Ascending aorta (tissue), 2 donors: Measurements from ENCODE around the gene KRTAP12-4. TPM values are rescaled to one million over a fixed set of nuclear protein-coding genes. Genes with fewer than 3 reads are reported as not detected.

Source experiments
- DNase-seq, 2 donors: peaks; one replicate each; pipeline ENCODE4 v3.0.0-alpha.2; 2019; ENCODE audit warnings: low spot score in 2 of 2
- H3K27ac ChIP-seq, 2 donors: fragments of 200-600 bp; sonication (generic); one replicate each; pipeline ENCODE4 v1.5.1; 2016 to 2017; ENCODE audit warnings: mild to moderate bottlenecking in 1 of 2
- H3K27me3 ChIP-seq: fragments of 200-600 bp; sonication (generic); one replicate; pipeline ENCODE4 v1.5.1; 2017
- H3K36me3 ChIP-seq, 2 donors: fragments of 200-600 bp; sonication (generic); one replicate each; pipeline ENCODE4 v1.5.1; 2016
- H3K4me1 ChIP-seq, 2 donors: fragments of 200-600 bp; sonication (generic); one replicate each; pipeline ENCODE4 v1.5.1; 2016 to 2017; ENCODE audit warnings: mild to moderate bottlenecking in 1 of 2
- H3K4me3 ChIP-seq, 2 donors: fragments of 200-600 bp; sonication (generic); one replicate each; pipeline ENCODE4 v1.5.1; 2016 to 2017; ENCODE audit warnings: mild to moderate bottlenecking in 1 of 2
- H3K9me3 ChIP-seq, 2 donors: fragments of 200-600 bp; sonication (generic); one replicate each; pipeline ENCODE4 v1.5.1; 2016
- intact Hi-C: fragments of 100-400 bp; cut with DNase I; formaldehyde crosslinking; loops from one replicate; pipeline ENCODE4 v1.15.1; 2023
- total RNA-seq: library from RNA; depleted of rRNA; stranded (reverse); fragments of >200 nt; gene quantifications from one replicate; pipeline ENCODE4 v1.1.0, GENCODE V29; 2016
- TF ChIP-seq, protein P1 (sequence below), 3 experiments: fragments of 200-600 bp in 2 of 3; fragments of 450-650 bp in 1 of 3; sonication (generic) in 2 of 3; IDR thresholded peaks; one replicate each; pipeline ENCODE4 v1.5.1; 2016 to 2019; ENCODE audit warnings: antibody characterized with exemption in 3 of 3, mild to moderate bottlenecking in 1 of 3, moderate library complexity in 1 of 3

The KRTAP12-4 gene, protein sequence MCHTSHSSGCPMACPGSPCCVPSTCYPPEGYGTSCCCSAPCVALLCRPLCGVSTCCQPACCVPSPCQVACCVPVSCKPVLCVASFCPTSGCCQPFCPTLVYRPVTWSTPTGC
- not detected for total RNA-seq

DNA sequence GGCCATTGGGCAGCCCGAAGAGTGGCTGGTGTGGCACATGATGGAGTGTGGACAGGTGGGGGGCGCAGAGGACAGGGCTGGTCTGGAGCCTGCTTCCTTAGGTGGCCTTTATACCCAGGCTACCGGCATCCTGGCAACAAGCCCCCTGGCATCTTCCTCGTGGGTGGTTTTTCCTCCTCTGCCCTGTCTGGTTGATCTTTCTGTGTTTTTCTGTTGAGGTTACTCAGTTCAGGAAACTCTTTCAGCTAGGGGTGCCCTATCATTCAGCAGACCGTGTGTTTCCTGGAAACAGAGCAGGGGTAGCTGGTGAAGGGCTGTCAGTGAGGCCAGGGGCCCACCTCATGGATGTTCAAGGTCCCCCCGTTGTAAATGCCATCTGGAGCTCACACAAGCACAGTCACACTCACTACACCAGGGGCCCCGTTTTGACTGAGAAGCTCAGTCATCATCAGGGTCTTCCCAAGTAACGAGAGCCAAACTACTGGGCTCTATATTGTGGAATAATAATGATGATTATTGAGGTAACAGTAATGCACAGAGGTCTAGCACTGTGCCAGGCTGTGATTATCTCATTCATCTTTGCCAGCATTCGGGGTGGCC lies at the start of gene KRTAP12-4:
Gene KRTAP12-4 (minus strand): TSS at position 84 of the 600 bp plus-strand sequence. CDS start 45 bp downstream, at position 39.
- Histone ChIP-seq H3K27ac (no peak within 1 kb of the TSS), H3K4me3 (no peak within 1 kb of the TSS), H3K36me3 (no peaks in the 10 kb centered on the region), H3K4me1 (no peaks in the 10 kb centered on the region), H3K27me3 (no peaks in the 10 kb centered on the region), H3K9me3 (no peaks in the 10 kb centered on the region)
- intact Hi-C loops: no loop called here
- no peak for DNase-seq
- TF ChIP-seq, protein P1, sequence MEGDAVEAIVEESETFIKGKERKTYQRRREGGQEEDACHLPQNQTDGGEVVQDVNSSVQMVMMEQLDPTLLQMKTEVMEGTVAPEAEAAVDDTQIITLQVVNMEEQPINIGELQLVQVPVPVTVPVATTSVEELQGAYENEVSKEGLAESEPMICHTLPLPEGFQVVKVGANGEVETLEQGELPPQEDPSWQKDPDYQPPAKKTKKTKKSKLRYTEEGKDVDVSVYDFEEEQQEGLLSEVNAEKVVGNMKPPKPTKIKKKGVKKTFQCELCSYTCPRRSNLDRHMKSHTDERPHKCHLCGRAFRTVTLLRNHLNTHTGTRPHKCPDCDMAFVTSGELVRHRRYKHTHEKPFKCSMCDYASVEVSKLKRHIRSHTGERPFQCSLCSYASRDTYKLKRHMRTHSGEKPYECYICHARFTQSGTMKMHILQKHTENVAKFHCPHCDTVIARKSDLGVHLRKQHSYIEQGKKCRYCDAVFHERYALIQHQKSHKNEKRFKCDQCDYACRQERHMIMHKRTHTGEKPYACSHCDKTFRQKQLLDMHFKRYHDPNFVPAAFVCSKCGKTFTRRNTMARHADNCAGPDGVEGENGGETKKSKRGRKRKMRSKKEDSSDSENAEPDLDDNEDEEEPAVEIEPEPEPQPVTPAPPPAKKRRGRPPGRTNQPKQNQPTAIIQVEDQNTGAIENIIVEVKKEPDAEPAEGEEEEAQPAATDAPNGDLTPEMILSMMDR (IDR thresholded peaks at IDR 0.05): no peak

DNA sequence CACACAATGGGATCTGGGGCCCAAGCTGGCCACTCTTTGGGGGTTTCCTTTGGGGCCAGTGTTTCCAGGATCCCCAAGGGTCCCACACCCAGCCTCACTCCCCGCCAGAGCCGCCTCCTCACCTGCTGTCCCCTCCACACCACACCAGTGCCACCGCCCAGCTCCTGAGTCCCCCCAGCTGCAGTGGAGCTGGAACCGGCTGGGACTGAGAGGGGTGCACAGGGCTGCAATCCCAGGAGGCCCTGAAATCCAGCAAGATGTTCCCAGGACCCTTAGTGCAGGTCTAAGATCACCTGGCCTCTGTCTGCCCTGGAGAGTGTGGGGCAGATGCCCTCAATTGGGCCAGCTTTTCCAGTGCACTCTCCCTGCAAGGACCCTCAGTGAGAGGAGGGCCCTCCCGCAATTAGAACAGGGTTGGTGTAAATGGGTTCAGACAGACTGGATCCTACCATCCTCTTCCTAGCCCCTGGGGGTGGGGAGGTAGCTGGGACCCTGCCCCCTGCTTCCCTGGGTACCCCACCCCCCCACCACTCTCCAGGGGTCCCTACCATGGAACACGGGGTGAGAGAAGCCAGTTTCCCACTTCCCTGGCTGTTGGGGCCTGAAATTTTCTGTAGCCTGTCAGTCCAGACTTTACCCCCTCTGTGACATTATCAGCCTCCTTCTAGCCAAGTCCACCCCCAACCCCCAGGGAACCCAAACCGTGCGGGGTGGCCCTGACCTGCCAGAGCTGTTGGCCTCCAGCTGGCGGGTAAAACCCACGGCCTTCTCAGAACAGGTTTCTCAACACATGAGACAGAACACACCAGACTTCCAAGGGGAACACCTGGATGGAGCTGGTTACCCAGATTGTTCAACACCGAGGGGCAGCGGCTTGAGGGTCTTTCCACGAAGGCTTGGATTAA lies 49.5 kb upstream of the KRTAP12-4 start:
- peaks cover 5% of the 10 kb centered on the region for H3K27me3 ChIP-seq
- H3K36me3 ChIP-seq: no peaks in the 10 kb centered on the region
- TF ChIP-seq, protein P1 (IDR thresholded peaks at IDR 0.05): no peak
- intact Hi-C loops: no loop called here
- no peaks in the 10 kb centered on the region for H3K9me3 ChIP-seq
- H3K27ac ChIP-seq: no peak overlapping the region
- DNase-seq: peak in 1 of 2 donors; percentile 42
- H3K4me1 ChIP-seq: no peaks in the 10 kb centered on the region
- no peak overlapping the region for H3K4me3 ChIP-seq

DNA sequence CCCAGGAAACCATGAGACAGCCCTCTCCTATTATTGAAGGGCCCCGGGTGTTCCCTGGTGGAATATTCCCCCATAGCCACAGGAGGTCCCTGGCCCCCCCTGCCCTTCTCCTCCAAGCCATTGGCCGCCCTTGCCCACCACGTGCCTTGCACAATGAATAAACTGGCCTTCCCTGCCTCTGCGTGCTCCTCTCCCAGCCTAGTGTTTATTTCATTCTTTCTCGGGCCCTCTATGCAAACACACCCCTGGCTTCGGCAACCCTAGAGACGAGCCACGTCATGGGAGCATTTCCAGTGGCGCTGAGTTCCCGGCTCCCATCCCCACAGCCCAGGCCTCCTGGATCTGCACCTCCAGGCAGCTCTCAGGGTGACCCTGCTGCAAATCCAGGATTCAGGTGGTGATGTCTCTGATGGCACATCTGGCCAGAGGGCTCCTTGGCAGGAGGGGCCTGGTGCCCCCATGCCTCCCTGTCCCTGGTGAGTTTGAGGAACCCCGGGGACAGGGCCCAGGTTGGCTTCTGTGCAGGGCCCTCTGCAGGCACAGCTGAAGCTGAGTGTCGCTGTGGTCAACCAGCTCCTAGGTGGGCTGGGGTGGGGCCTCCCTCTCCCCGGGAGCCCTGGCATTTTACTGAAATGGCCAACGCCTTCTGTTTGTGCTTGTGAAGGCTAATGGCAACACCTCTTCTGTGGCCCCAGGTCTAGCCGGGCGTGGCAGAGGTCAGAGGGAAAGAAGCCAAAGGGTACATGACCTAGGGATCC lies 48.7 kb upstream of the KRTAP12-4 start:
- H3K9me3 ChIP-seq: no peaks in the 10 kb centered on the region
- H3K4me1 ChIP-seq: no peaks in the 10 kb centered on the region
- TF ChIP-seq, protein P1 (IDR thresholded peaks at IDR 0.05): no peak
- peak in 1 of 2 donors; percentile 42 for DNase-seq
- no peak overlapping the region for H3K27ac ChIP-seq
- intact Hi-C loops: no loop called here
- no peaks in the 10 kb centered on the region for H3K27me3 ChIP-seq
- H3K4me3 ChIP-seq: no peak overlapping the region
- no peaks in the 10 kb centered on the region for H3K36me3 ChIP-seq

DNA sequence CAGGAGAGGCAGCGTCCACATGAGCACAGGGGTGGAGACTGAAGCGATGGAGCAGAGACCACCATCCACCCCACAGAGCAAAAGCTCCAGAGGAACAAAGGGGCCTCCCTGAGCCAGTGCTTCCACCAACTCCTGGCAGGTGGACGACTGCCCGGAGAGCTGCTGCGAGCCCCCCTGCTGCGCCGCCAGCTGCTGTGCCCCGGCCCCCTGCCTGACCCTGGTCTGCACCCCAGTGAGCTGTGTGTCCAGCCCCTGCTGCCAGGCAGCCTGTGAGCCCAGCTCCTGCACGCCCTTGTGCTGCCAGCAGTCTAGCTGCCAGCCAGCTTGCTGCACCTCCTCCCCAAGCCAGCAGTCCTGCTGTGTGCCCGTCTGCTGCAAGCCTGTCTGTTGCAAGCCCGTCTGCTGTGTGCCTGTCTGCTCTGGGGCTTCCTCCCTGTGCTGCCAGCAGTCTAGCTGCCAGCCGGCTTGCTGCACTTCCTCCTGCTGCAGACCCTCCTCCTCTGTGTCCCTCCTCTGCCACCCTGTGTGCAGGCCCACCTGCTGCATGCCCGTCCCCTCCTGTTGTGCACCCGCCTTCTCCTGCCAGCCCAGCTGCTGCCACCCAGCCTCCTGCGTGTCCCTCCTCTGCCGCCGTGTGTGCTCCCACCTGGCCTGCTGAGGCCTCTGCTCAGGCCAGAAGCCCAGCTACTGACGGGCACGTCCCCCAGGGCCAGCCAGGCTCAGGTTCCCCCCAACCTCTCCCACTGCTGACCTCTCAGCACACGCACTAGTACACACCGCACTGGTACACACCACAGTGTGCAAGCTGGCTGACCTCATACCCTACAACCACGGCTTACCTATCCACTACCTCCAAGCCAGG lies 47.9 kb upstream of the KRTAP12-4 start:
- TF ChIP-seq, protein P1 (IDR thresholded peaks at IDR 0.05): no peak
- peak in 1 of 2 donors; percentile 31 for DNase-seq
- Histone ChIP-seq H3K4me3 (no peak overlapping the region), H3K27ac (no peak overlapping the region), H3K4me1 (no peaks in the 10 kb centered on the region), H3K9me3 (no peaks in the 10 kb centered on the region), H3K27me3 (no peaks in the 10 kb centered on the region), H3K36me3 (no peaks in the 10 kb centered on the region)
- intact Hi-C loops: no loop called here

DNA sequence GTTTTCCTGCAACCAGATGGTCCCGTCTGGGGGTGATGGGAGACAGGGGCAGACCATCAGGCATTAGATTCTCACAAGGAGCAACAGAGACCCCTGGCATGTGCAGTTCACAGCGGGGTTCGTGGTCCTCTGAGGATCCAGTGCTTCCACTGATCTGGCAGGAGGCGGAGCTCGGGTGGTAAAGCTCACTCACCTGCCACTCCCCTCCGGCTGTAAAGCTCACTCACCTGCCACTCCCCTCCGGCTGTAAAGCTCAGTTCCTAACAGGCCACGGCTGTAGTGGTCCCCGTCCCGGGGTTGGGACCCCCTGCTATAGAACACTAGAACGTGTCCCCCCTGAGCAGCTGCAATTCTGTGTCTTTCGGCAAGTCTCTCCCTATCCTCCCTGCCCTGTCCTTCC lies 47.1 kb upstream of the KRTAP12-4 start:
- Histone ChIP-seq H3K27ac (no peak overlapping the region), H3K27me3 (no peaks in the 10 kb centered on the region), H3K4me1 (no peaks in the 10 kb centered on the region), H3K9me3 (no peaks in the 10 kb centered on the region), H3K36me3 (no peaks in the 10 kb centered on the region), H3K4me3 (no peak overlapping the region)
- peak in 1 of 2 donors; percentile 44 for DNase-seq
- TF ChIP-seq, protein P1 (IDR thresholded peaks at IDR 0.05): no peak
- intact Hi-C loops: no loop called here
